Measurements from ENCODE around the gene KATNB1.

DNA sequence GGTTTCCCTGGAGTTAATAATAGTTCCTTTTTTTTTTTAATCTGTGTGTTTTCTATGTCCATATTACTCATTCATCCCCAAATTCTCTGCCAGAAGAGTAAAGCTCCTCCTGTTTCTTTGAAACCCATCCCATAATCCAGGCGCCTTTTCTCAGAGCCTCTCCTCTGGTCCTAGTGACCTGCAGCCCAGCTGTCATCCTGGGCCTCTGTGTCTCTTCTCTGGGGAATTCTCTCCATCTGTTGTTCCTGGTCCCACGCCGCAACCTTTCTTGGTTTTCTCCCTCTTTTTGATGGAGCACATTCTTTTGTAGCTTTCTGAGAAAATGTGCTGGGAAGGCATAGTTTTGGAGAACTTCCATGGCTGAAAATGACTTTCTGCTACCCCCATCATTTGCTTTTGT, 10.2 kb downstream of the KATNB1 start:
- TF ChIP-seq, protein P1, sequence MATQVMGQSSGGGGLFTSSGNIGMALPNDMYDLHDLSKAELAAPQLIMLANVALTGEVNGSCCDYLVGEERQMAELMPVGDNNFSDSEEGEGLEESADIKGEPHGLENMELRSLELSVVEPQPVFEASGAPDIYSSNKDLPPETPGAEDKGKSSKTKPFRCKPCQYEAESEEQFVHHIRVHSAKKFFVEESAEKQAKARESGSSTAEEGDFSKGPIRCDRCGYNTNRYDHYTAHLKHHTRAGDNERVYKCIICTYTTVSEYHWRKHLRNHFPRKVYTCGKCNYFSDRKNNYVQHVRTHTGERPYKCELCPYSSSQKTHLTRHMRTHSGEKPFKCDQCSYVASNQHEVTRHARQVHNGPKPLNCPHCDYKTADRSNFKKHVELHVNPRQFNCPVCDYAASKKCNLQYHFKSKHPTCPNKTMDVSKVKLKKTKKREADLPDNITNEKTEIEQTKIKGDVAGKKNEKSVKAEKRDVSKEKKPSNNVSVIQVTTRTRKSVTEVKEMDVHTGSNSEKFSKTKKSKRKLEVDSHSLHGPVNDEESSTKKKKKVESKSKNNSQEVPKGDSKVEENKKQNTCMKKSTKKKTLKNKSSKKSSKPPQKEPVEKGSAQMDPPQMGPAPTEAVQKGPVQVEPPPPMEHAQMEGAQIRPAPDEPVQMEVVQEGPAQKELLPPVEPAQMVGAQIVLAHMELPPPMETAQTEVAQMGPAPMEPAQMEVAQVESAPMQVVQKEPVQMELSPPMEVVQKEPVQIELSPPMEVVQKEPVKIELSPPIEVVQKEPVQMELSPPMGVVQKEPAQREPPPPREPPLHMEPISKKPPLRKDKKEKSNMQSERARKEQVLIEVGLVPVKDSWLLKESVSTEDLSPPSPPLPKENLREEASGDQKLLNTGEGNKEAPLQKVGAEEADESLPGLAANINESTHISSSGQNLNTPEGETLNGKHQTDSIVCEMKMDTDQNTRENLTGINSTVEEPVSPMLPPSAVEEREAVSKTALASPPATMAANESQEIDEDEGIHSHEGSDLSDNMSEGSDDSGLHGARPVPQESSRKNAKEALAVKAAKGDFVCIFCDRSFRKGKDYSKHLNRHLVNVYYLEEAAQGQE (IDR thresholded peaks at IDR 0.05; ENCODE audit: insufficient read depth in 1 of 2, low read depth in 2 of 2, low read length in 1 of 2), result no peak
- no peak for TF ChIP-seq POLR2AphosphoS5 (IDR thresholded peaks at IDR 0.05; ENCODE audit: low read depth, low read length)
- TF ChIP-seq, protein P2, sequence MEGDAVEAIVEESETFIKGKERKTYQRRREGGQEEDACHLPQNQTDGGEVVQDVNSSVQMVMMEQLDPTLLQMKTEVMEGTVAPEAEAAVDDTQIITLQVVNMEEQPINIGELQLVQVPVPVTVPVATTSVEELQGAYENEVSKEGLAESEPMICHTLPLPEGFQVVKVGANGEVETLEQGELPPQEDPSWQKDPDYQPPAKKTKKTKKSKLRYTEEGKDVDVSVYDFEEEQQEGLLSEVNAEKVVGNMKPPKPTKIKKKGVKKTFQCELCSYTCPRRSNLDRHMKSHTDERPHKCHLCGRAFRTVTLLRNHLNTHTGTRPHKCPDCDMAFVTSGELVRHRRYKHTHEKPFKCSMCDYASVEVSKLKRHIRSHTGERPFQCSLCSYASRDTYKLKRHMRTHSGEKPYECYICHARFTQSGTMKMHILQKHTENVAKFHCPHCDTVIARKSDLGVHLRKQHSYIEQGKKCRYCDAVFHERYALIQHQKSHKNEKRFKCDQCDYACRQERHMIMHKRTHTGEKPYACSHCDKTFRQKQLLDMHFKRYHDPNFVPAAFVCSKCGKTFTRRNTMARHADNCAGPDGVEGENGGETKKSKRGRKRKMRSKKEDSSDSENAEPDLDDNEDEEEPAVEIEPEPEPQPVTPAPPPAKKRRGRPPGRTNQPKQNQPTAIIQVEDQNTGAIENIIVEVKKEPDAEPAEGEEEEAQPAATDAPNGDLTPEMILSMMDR (IDR thresholded peaks at IDR 0.05), result no peak
